Measurements from ENCODE around the gene IL1F10. TPM values are rescaled to one million over a fixed set of nuclear protein-coding genes. Genes with fewer than 3 reads are reported as not detected.

Gene IL1F10
- total and polyA plus RNA-seq, 2 of the 8 experiments (the other 6 are each of a cell fraction or from before 2014, with no cell fraction given) = not detected

GRCh38 chr2:113093613-113093977 lies 25.8 kb downstream of the IL1F10 start:
- no peak overlapping the region for H4K5ac ChIP-seq (ENCODE audit: insufficient read length, low read depth, low read length)
- no peaks in the 10 kb centered on the region for H3K79me1 ChIP-seq (ENCODE audit: low read depth, low read length)
- WGBS, 2 experiments (ENCODE audit: extremely low coverage in 1 of 2, insufficient coverage in 1 of 2, insufficient read length in 1 of 2, insufficient replicate concordance in 2 of 2, low coverage in 1 of 2, low lambda C conversion rate in 2 of 2, missing lambda C conversion rate in 1 of 2) = 27% methylated on average over 2 of the region's 2 CpGs; no CpG with 5 or more reads in 1 of the 2 experiments
- H2BK5ac ChIP-seq (ENCODE audit: low read depth, low read length) = no peak overlapping the region
- no peaks in the 10 kb centered on the region for H3K23me2 ChIP-seq (ENCODE audit: low read depth, low read length)
- no peak overlapping the region for H3K4me3 ChIP-seq (ENCODE audit: extremely low read depth in 1 of 4, insufficient read depth in 2 of 4, low read depth in 3 of 4, low read length in 4 of 4)
- no peak overlapping the region for H2AFZ ChIP-seq (ENCODE audit: low read length)
- no peak overlapping the region for H4K91ac ChIP-seq (replicated peaks; ENCODE audit: insufficient read length, low read length)
- H3K4me2 ChIP-seq (ENCODE audit: insufficient read depth in 1 of 2, low read depth in 2 of 2, low read length in 2 of 2) = no peak overlapping the region
- no peak overlapping the region for H3K14ac ChIP-seq (ENCODE audit: insufficient read length)
- no peaks in the 10 kb centered on the region; a peak in 1 of 4 replicates for H3K9me3 ChIP-seq (ENCODE audit: insufficient read depth in 2 of 2, low read depth in 1 of 2, low read length in 1 of 2)
- ChIA-PET POLR2A (ENCODE audit: partially characterized antibody) (no interaction called here), CTCF (ENCODE audit: partially characterized antibody) (interaction anchor here (0.5 kb wide), 1 partner anchor 289 kb away, joined by 3 read pairs; no protein-coding TSS in a partner anchor)
- no peak overlapping the region for H2BK20ac ChIP-seq (ENCODE audit: low read length)
- no peak overlapping the region for H4K8ac ChIP-seq (ENCODE audit: extremely low read depth, insufficient read depth, low read length)
- no peak overlapping the region for H2BK120ac ChIP-seq (replicated peaks; ENCODE audit: low read depth, low read length)
- no peak overlapping the region for H3K4ac ChIP-seq (replicated peaks; ENCODE audit: insufficient read length, low read depth, low read length)
- DNase-seq (ENCODE audit: low read depth in 1 of 2, low spot score in 2 of 2) (no peak), FAIRE-seq (no peak)
- no peak overlapping the region for H3K9ac ChIP-seq (replicated peaks in 1 of 4; ENCODE audit: extremely low read depth in 1 of 4, low read depth in 3 of 4, low read length in 3 of 4)
- H4K20me1 ChIP-seq (replicated peaks in 1 of 2; ENCODE audit: control insufficient read depth in 1 of 2, insufficient read depth in 2 of 2, low read length in 2 of 2) = no peaks in the 10 kb centered on the region
- no peak overlapping the region for H3K23ac ChIP-seq (ENCODE audit: insufficient read length)
- H3K27me3 ChIP-seq (replicated peaks in 1 of 4; ENCODE audit: control insufficient read depth in 3 of 4, extremely low read depth in 1 of 4, insufficient read depth in 3 of 4, low read length in 3 of 4) = no peaks in the 10 kb centered on the region
- H3K56ac ChIP-seq (replicated peaks; ENCODE audit: insufficient read length, low read depth, low read length) = no peak overlapping the region
- no peak overlapping the region for H2BK15ac ChIP-seq (ENCODE audit: low read length)
- H2BK12ac ChIP-seq (ENCODE audit: low read depth, low read length) = no peak overlapping the region
- no peak overlapping the region for H3K18ac ChIP-seq (ENCODE audit: extremely low read depth, low read length)
- H3K4me1 ChIP-seq (replicated peaks in 1 of 4; ENCODE audit: control insufficient read depth in 3 of 4, insufficient read depth in 4 of 4, low read length in 3 of 4) = no peaks in the 10 kb centered on the region
- no peak overlapping the region for H3K27ac ChIP-seq (ENCODE audit: low read depth, low read length)
- TF ChIP-seq NANOG (IDR thresholded peaks at IDR 0.05; ENCODE audit: insufficient read depth, low read depth, low read length, poor library complexity, severe bottlenecking) (no peak), RAD21 (IDR thresholded peaks at IDR 0.05 in 1 of 2, conservative IDR thresholded peaks at IDR 0.05 in 1 of 2; ENCODE audit: low read depth in 2 of 2, low read length in 2 of 2) (no peak), SP1 (IDR thresholded peaks at IDR 0.05; ENCODE audit: low read depth, low read length) (no peak)
- no peak overlapping the region for H2AK5ac ChIP-seq (ENCODE audit: low read depth, low read length)
- no peaks in the 10 kb centered on the region for H3K79me2 ChIP-seq (ENCODE audit: control insufficient read depth in 1 of 2, insufficient read depth in 2 of 2, low read length in 2 of 2)
- no peaks in the 10 kb centered on the region for H3K36me3 ChIP-seq (ENCODE audit: control insufficient read depth in 2 of 4, insufficient read depth in 4 of 4, low read length in 3 of 4)
